ENCODE measurements around the gene CDH8. TPM values are rescaled to one million over a fixed set of nuclear protein-coding genes. Genes with fewer than 3 reads are reported as not detected.

The CDH8 gene
- total RNA-seq, 1 donor from 2014 or later = 23.7 TPM

GRCh38 chr16:61862221-61863155, 173.8 kb downstream of the CDH8 start:
- Mint-ChIP-seq H3K4me1 (peaks cover 7% of the 10 kb centered on the region), H3K36me3 (no peaks in the 10 kb centered on the region), H3K27ac (no peak overlapping the region), H3K4me3 (no peak overlapping the region), H3K27me3 (ENCODE audit: insufficient read depth, low read depth) (no peaks in the 10 kb centered on the region), H3K9me3 (no peaks in the 10 kb centered on the region)
- TF ChIP-seq CTCF (IDR thresholded peaks at IDR 0.05) (no peak), EZH2 (IDR thresholded peaks at IDR 0.05) (no peak), EZH2phosphoT487 (IDR thresholded peaks at IDR 0.05) (no peak)
- no peaks in the 10 kb centered on the region for H3K36me3 ChIP-seq
- H3K27me3 ChIP-seq = no peaks in the 10 kb centered on the region
- H3K4me1 ChIP-seq = peaks cover 10% of the 10 kb centered on the region
- no peak overlapping the region for H3K9ac ChIP-seq
- no peaks in the 10 kb centered on the region for H3F3A ChIP-seq (ENCODE audit: low read depth)
- no peak overlapping the region for H3K27ac ChIP-seq
- no peak overlapping the region for H2AFZ ChIP-seq (replicated peaks)
- H3K79me2 ChIP-seq (ENCODE audit: low read depth) = no peaks in the 10 kb centered on the region
- H3K9me3 ChIP-seq (ENCODE audit: low read depth) = no peaks in the 10 kb centered on the region
- no peak overlapping the region for H3K4me2 ChIP-seq
- H4K20me1 ChIP-seq (ENCODE audit: low read depth) = no peaks in the 10 kb centered on the region
- DNase-seq (ENCODE audit: low spot score) = no peak
- H3K4me3 ChIP-seq = no peak overlapping the region

GRCh38 chr16:61858988-61859387, 177.2 kb downstream of the CDH8 start:
- Histone ChIP-seq H4K20me1 (ENCODE audit: low read depth) (no peaks in the 10 kb centered on the region), H3K9me3 (ENCODE audit: low read depth) (no peaks in the 10 kb centered on the region), H3K9ac (no peak overlapping the region), H3F3A (ENCODE audit: low read depth) (no peaks in the 10 kb centered on the region), H3K27me3 (no peaks in the 10 kb centered on the region), H2AFZ (replicated peaks) (no peak overlapping the region), H3K4me1 (no peaks in the 10 kb centered on the region), H3K27ac (no peak overlapping the region), H3K36me3 (no peaks in the 10 kb centered on the region), H3K4me2 (no peak overlapping the region), H3K4me3 (no peak overlapping the region), H3K79me2 (ENCODE audit: low read depth) (no peaks in the 10 kb centered on the region)
- DNase-seq (ENCODE audit: low spot score) = no peak
- H3K27ac Mint-ChIP-seq = no peak overlapping the region
- no peak for TF ChIP-seq EZH2 (IDR thresholded peaks at IDR 0.05)
- no peak for TF ChIP-seq EZH2phosphoT487 (IDR thresholded peaks at IDR 0.05)
- no peak for TF ChIP-seq CTCF (IDR thresholded peaks at IDR 0.05)
- no peaks in the 10 kb centered on the region for H3K36me3 Mint-ChIP-seq
- H3K9me3 Mint-ChIP-seq = no peaks in the 10 kb centered on the region
- H3K27me3 Mint-ChIP-seq (ENCODE audit: insufficient read depth, low read depth) = no peaks in the 10 kb centered on the region
- peaks cover 12% of the 10 kb centered on the region for H3K4me1 Mint-ChIP-seq
- H3K4me3 Mint-ChIP-seq = no peak overlapping the region

- Mint-ChIP-seq H3K36me3 (no peaks in the 10 kb centered on the region), H3K9me3 (peaks cover 3% of the 10 kb centered on the region), H3K27me3 (ENCODE audit: insufficient read depth, low read depth) (no peaks in the 10 kb centered on the region), H3K4me3 (no peak overlapping the region), H3K4me1 (peaks cover 16% of the 10 kb centered on the region), H3K27ac (no peak overlapping the region)
- no peaks in the 10 kb centered on the region for H3K79me2 ChIP-seq (ENCODE audit: low read depth)
- no peaks in the 10 kb centered on the region for H3K9me3 ChIP-seq (ENCODE audit: low read depth)
- H2AFZ ChIP-seq (replicated peaks) = no peak overlapping the region
- no peak overlapping the region for H3K9ac ChIP-seq
- peaks cover 14% of the 10 kb centered on the region for H3F3A ChIP-seq (ENCODE audit: low read depth)
- no peak overlapping the region for H3K27ac ChIP-seq
- TF ChIP-seq CTCF (IDR thresholded peaks at IDR 0.05) = no peak
- no peak for TF ChIP-seq EZH2 (IDR thresholded peaks at IDR 0.05)
- TF ChIP-seq EZH2phosphoT487 (IDR thresholded peaks at IDR 0.05) = no peak
- H3K4me3 ChIP-seq = no peak overlapping the region
- no peaks in the 10 kb centered on the region for H4K20me1 ChIP-seq (ENCODE audit: low read depth)
- H3K4me2 ChIP-seq = no peak overlapping the region
- no peaks in the 10 kb centered on the region for H3K27me3 ChIP-seq
- no peaks in the 10 kb centered on the region for H3K36me3 ChIP-seq
- peaks cover 22% of the 10 kb centered on the region for H3K4me1 ChIP-seq
- no peak for DNase-seq (ENCODE audit: low spot score)
Measured at GRCh38 chr16:61842666-61843065, 193.6 kb downstream of the CDH8 start.

Data from neural progenitor cell (in vitro differentiated cells).